NCI-H748 treated with DMSO at 0.1 percent for 48 hours (cell line): ENCODE results near the gene GPC6.
A peak's percentile ranks its signal among the peaks of the same experiment; 100 is the strongest.

ENCODE experiments used
- DNase-seq: peaks from one replicate; lab custom pipeline; 2025; lab: John Stamatoyannopoulos, UW

GPC6 gene

DNA sequence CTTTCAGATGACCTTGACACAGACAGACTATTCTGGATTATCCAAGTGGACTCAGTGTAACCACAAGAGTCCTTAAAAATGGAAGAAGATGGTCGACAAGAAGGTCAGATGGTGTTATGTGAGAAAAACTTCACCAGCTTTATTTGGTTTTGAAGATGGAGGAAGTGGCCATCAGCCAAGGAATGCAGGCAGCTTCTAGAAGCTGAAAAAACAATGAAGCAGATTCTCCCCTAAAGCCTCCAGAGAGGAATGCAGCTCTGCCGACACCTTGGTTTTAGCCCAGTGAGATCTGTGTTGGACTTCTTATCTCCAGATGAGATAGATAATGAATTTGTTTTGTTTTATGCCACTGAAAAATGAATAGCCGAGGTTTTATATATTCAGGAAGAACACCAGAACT lies 751.4 kb downstream of the GPC6 start:
- DNase-seq = no peak

DNA sequence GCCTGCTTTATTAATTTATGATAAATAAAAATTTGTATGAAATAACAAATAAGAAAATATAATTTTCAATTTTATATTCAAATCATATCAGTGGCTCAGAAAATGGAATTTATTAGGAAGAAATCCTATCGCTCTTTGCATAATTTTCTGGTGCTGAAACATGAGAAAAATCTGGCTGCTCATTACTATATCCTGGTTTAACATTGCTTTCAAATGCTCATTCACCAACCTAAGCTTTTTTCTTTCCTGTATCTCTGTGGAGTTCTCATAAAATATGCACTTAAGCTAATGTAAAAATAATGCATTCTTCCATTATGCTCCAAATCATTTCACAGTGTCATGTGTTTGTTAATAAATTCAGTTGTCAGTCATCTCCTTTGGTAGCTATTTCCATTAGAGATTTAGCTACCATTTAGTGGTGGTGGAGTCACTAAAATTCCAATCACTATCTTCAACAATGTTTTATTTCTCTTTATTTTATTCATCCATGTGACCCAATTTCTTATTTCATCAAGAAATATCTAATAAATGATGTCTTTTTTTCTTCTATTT lies 754.9 kb downstream of the GPC6 start:
- no peak for DNase-seq

DNA sequence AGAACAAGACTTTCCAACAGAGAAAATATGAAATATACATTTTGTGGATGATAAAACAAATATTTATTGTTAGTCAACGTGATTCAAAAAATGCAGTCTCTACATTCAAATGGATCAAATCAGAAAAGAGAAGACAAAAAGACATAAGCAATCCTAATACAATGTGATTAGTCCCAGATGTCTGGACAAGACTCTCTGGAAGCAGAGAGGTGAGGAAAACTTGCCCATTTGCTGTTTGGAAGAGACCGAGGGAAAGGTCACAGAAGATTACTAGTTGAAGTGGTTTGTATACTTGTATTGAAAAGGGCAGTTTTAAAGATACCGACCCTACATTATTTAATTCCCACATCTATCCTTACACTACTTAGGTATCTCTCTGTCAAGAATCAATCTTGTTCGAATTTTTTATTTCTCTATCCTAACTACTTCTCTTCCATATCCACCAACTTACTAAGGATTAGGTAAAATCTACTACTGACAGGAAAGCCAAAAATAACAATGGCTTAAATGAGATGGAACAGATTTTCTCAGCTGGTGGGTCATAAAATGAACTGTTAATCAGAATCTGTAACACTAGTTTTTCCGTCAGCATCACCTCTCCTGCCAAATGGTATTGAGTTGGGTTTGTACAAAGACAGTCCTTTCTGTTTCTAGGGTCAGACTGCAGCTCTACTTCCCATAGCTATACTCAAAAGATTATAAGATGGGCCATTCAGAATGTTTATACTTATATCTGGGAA lies 755.7 kb downstream of the GPC6 start:
- no peak for DNase-seq

DNA sequence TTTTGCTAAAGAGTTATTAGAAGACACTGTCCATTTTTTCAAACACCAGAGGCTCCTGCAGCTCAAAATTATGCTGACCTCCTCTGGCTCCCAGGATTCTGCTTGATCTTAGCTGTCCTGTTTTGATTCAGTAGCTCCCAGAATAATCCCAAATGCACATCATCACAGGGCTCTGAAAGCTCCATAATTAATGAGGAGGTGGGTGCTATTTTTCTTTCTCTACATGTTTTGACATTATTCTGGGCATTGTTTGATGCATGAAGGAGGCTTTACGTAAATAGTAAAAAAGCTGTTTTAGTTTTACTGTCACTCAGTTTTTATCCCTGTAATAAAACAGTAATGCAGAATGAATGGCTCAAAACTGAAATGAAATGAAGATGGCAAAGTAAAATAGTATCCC lies 757.4 kb downstream of the GPC6 start:
- DNase-seq = no peak

DNA sequence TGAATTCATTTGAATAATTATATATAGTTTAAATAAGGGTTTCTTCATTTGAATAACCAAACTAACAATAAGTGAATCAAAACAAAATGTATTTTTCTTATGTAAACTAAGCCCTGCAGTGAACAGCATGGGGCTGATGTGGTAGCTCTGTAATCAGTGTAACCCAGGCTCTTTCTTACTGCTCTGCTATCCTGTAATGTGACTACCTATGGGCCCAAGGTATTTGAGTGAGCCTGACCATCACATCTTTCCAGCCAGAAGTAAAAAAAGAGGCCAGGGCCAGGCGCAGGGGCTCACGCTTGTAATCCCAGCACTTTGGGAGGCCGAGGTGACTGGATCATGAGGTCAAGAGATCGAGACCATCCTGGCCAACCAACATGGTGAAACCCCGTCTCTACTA lies 758.3 kb downstream of the GPC6 start:
- no peak for DNase-seq

DNA sequence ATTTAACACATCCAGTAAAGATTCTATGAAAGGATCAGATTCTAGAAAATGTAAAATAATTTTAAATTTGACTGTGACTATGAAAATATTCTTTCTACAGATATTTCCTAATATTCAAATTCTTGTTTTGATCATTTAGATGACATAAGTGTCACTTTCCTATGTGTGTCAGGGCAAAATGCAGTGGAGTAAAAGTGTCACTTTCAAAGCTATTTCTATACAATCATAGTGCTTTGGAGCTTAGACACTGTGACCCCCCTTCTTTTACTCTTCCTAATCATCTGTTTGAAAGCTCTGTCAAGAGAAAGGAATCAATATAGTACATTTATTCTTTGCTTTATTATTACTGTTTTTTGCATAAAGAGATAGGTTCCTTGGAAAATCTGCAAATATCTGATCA lies 760.9 kb downstream of the GPC6 start:
- DNase-seq = no peak

DNA sequence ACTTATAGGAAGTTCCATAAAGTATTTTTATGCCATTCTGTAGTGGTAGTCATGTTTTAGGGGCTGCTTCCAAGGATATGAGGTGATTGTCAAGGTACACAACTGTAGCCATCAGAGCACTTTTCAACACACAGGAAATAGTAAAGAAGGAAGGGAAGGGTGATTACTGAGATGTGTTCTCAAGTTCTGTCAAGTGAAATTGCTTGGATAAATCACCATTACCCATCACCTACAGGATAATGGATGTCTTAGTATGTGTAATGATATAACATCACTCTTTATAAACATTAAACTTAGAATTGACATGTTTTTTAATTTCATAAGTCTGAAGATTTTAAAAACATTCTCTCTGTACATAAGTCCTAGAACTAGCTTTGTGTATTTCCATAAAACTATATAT lies 765.0 kb downstream of the GPC6 start:
- DNase-seq = no peak

DNA sequence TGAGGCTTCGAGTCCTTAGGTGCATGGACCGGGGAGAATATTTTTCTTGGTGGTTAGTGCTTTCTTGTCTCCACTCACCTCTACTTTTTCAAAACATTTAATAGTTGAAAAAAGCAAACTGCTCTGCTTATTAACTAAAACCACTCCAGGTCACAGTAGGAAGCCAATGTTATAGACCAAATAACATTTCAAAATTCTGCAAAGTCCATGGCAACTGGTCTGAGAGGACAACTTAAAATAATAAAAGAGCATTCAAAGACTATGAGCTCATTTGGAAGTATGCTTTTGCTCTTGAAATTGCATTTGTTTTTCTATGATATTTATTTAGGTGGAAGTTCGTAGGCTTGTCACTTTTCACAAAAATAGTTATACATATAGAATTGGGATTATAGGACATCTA lies 769.9 kb downstream of the GPC6 start:
- no peak for DNase-seq

DNA sequence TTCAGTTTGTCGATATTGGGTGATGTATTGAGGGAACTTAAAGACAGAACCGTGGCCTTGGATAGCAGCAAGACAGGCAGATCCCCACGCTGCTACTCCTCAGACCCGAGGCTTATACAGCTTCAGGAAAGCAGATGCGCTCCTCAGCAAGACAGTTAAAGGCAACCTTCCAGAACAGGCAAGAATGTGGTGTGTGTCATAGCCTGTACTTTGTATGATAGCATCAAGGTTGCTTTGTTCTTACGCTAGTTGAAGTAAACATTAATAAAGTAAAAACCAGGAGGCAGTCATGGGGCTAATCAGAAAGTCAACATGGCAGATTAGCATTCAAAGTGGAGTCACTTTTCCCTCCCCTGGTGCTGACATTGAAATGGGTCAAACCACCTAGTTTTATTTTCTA lies 779.7 kb downstream of the GPC6 start:
- no peak for DNase-seq

DNA sequence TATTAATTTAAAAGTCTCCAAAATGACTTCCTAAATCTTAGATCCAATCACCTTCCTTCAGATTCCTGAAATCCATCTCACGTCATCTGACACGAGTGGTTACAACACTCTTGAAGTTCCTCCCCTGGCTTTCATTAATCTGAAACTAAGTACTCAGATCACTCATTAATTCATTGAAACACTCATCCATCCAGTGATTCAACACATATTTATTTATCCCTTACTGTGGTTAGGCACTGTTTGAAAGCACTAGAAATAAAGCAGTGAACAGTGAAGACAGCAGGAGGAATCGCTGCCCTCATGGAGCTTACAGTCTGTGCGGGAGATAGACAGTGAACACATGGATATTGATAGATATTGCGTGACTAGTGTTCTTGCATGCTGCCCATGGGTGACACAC lies 780.5 kb downstream of the GPC6 start:
- DNase-seq = no peak

DNA sequence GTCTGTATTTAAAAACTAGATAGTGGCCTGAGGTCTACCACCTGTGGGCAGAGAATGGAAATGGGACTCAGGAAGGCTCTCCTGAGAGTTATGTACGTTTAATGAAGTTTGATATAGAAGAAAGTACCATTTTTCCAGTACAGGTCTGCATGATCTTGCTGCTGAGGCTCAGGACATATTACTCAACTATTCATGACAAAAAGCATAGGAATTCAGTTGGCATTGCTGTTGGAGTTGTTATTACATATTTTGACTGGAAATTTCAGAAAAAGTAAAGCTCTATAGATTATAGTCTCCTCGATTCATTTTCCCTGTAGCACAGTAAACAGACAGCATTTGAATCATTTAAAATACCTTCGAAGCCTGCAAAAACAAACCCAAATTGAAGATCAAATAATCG lies 783.1 kb downstream of the GPC6 start:
- no peak for DNase-seq

DNA sequence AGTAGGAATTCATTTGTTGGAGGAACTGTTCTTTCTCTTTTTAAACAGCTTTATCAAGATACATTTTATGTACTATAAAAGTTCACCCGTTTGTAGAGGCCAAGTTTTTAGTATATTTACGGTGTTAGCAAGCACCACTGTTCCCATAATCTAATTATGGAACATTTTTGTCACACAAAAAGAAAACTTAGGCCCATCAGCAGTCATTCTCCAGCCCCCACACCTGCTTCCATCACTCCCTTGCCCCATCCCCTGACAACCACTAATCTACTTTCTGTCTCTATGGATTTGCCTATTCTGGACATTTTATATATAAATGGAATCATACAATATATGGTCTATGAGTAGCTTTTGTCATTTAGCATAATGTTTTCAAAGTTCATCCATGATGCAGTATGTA lies 787.9 kb downstream of the GPC6 start:
- no peak for DNase-seq

DNA sequence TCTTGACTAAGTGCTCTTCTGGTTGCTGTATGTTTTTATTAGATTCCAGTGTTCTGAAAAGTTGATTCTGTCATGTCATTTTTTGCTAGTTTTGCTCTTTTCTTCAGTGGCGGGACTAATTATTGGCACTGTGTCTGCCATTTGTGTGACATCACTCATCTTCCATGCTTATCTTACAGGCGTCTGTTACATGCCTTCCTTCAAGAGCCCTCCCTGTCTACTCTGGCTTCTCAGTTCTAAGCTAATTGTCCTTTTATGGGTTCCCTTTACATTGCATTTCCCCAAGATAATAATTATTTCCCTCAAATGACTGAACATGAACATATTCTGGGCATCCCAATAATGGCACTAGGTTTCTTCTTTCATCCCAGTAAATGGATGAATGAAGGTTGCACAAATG lies 793.8 kb downstream of the GPC6 start:
- DNase-seq = no peak

DNA sequence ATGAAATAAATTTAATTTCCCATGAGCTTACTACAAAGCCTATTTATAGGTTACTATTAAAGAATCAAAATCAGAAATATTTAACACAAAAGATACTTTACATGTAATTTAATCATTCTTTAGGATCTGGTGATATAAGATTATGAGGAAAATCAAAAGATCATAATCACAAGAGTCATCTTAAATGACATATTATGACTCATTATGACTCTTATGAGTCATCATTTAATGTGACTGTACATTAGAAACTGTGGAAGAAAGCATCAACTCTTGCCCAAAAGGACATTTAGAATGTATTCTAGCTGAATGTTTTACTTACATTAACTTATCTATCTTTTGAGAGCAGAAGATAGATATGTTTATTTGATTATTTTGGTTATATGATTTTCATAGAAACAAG lies 794.2 kb downstream of the GPC6 start:
- no peak for DNase-seq

DNA sequence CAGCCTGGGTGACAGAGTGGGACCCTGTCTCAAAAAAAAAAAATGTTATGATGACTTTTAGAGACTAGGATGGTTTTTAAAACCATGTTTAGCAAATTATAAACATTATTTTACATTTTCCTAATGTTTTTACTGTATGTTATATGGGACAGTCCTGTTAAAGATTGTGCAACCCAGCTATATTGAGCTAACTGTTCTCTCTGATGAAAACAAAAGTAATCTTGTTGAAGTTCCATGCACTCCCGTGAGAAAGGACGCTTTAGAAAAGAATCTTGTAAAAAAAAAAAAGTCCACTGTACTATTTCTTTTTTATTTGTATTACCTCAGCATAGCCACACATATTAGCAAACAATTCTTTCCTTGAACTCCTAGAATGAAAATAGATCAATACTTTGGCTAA lies 801.6 kb downstream of the GPC6 start:
- no peak for DNase-seq

DNA sequence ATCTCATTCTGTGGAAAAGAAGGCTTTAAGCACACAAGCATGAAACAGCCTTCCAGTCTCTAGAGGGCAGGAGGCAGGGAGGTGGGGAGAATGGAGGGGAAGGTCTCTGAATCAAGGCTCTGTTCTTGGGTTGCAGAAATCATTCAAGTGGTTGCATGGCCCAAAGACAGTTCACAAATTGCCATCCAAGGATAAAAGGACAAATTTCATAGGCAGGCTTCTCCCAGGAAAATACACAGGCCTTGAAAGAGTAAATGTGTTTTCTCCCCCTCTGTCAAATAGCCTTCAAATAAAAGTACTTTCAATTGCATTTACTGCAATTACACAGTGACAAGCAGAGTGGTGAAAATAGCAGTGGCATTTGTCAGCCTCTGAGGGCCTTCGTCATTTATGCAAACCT lies 802.0 kb downstream of the GPC6 start:
- DNase-seq = no peak

DNA sequence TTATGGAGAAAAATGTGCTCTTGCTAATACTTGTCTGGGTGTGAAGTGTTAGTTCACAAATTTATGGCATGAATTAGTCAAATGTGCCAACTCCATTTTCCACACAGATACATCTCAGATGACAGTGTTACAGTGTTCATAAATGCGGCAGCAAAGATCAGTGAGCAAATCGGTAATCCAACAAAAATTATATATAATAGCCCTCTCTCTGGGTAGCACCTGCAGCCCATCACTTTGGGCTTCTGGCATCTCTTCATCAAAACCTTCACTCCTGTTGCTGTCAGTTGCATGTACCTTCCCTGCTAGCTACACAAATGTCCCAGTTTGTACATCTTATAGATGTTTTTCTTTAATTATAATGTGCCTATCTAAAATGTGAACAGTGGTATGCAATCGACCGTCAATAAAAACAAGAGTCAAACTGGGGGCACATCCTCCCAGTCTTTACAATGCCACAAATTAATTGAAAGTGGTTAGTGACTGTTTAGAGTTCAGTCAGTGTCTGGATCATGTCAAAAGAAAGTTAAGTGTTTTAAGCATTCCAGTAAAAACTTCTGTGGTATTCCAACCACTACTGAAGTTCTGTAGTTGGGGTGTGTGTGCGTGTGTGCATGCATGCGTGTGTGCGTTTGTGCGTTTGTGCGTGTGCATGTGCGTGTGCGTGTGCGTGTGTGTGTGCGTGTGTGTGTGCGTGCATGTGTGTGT lies 804.0 kb downstream of the GPC6 start:
- DNase-seq = no peak

DNA sequence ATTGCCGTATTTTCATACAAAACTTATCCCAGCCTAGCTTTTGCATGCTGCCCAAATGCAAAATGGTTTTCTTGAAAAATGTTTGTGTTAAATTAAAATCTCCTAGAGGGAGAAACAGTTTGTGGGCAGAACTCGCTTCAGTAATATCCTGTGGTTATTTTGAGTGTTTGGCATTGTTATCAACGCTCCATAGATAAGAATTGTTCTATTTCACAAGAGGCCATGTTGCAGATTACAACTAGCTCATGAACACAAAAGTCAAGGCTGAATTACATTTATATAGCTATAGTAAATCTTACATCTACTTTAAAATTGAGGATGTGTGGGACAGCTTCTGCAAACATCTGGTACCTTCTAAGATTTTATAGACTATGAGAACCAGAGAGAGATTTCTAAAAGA lies 805.0 kb downstream of the GPC6 start:
- DNase-seq = no peak

DNA sequence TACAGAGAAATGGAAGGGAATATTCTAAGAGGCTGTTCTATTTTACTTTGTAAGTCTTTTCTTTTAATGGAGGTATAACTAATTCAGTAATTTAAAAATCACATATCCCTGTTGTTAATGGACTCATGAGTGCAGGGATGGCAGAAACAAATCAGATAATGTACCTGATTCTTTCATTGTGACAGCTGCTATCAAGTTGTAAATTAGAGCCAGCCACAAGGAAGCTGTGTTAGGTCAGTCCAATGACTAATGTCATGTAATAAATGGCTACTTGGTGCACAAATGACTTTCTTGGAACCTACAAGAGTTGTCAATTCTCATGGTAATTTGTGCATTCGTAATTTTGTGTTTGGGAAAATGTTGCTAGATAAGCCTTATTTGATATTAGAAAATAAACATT lies 806.5 kb downstream of the GPC6 start:
- no peak for DNase-seq

DNA sequence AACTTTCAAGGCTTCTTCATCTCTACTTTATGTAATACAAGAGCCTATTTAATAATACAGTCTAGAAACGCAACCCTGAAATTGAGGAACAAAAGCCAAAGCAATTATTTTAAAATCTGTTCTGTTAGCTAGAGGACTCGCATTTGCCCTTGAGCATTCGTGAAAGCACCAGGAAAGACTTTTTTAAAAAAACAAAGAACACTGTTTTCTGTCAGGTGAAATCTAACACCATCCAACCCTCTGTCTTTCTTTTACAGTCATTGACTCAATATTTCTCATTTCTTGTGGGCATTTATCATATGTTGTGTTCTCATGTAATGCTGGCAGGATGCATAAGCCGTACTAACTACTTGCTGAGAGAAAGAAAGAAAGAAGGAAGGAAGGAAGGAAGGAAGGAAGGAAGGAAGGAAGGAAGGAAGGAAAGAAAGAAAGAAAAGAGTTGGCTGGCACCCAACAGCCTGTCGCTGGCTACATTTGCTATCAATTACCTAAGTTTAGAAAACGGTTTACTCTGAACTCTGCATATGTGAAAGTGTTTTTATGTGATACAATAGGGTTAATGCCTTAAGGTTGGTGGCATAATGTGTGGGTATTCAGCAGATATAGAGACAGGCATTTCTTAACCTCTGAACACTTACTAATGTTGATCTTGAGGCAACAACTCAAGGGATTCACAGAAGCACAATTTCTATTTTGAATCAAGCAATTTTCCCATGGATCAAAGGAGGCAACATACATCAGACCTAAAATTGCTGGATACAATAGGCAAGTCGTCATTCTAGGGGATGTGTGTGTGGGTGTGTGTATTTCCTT lies 807.4 kb downstream of the GPC6 start:
- DNase-seq = no peak

DNA sequence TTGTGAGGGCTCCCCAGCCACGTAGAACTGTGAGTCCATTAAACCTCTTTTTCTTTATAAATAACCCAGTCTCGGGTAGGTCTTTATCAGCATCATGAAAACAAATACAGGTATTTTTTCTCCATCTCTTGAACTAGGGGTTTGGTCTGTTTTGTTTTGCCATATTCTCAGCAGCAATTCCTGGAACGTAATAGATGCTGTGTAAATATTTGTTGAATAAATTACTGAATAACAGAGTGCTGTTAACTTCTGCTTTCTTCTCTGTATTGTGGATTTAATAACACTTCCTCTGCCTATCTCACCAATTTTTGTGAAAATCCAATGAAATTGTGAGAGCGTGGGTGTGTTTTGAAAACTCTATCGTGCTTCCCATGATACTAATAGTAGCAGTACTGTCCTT lies 823.4 kb downstream of the GPC6 start:
- peak; percentile 13 for DNase-seq

DNA sequence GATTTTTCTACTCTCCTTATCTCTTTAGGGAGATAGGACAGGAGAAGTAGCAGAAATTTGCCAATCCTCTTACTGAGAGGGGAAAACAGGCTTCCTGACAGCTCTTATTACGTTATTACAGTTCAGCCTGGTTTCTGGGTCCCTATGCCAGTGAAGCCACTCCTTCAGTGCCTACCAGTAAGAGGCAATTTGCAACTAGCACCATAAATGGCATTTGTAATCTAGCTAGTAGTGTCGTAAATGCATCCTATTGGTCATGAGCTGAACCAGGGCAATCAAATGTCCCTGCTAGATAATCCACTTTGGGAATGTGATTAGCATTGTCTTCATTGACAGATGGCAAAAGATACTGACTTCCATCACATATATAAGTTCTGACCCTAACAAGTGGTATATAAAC lies 824.1 kb downstream of the GPC6 start:
- DNase-seq = no peak
